Right lobe of liver (tissue), 4 donors: ENCODE measurements around the gene UPK2.

Experiments
- POLR2A ChIP-seq: fragments of 450-650 bp; IDR thresholded peaks from one replicate; pipeline ENCODE4 v1.6.1; 2017; ENCODE audit warnings: antibody characterized with exemption, mild to moderate bottlenecking
- TF ChIP-seq, protein P1 (sequence below), 4 donors: fragments of 200-600 bp in 3 of 4; fragments of 450-650 bp in 1 of 4; IDR thresholded peaks; one replicate each; pipeline versions ENCODE4 v1.5.1 to v1.8.0; 2016 to 2022; ENCODE audit warnings: antibody characterized with exemption in 4 of 4, mild to moderate bottlenecking in 2 of 4
- donor health status: DM: no; HTN: no; CAD: no.
- donor health status: DM: no; HTN: no; CAD: no.
- donor health status: DM: no; HTN: yes; CAD: no.

GRCh38 chr11:118933486-118933885 is 22.6 kb upstream of the UPK2 start:
- TF ChIP-seq, protein P1, sequence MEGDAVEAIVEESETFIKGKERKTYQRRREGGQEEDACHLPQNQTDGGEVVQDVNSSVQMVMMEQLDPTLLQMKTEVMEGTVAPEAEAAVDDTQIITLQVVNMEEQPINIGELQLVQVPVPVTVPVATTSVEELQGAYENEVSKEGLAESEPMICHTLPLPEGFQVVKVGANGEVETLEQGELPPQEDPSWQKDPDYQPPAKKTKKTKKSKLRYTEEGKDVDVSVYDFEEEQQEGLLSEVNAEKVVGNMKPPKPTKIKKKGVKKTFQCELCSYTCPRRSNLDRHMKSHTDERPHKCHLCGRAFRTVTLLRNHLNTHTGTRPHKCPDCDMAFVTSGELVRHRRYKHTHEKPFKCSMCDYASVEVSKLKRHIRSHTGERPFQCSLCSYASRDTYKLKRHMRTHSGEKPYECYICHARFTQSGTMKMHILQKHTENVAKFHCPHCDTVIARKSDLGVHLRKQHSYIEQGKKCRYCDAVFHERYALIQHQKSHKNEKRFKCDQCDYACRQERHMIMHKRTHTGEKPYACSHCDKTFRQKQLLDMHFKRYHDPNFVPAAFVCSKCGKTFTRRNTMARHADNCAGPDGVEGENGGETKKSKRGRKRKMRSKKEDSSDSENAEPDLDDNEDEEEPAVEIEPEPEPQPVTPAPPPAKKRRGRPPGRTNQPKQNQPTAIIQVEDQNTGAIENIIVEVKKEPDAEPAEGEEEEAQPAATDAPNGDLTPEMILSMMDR (IDR thresholded peaks at IDR 0.05) = no peak
- no peak for TF ChIP-seq POLR2A
